ENCODE results near the gene ALDOC.
A peak's percentile ranks its signal among the peaks of the same experiment; 100 is the strongest.

The ALDOC gene

GRCh38 chr17:28524476-28525424 lies 51.9 kb downstream of the ALDOC start:
- no peak for DNase-seq
- Mint-ChIP-seq H3K4me3 (no peak overlapping the region), H3K27me3 (ENCODE audit: low read depth, poor library complexity) (peaks cover 11% of the 10 kb centered on the region), H3K27ac (peak overlapping the region; percentile 92), H3K36me3 (ENCODE audit: low read depth) (no peaks in the 10 kb centered on the region), H3K4me1 (peaks cover 92% of the 10 kb centered on the region), H3K9me3 (no peaks in the 10 kb centered on the region)
- TF ChIP-seq CTCF (IDR thresholded peaks at IDR 0.05), result no peak

GRCh38 chr17:28523876-28524275 lies 52.8 kb downstream of the ALDOC start:
- Mint-ChIP-seq H3K27ac (peak overlapping the region; percentile 92), H3K4me3 (peak overlapping the region; percentile 54), H3K9me3 (no peaks in the 10 kb centered on the region), H3K36me3 (ENCODE audit: low read depth) (no peaks in the 10 kb centered on the region), H3K27me3 (ENCODE audit: low read depth, poor library complexity) (peaks cover 7% of the 10 kb centered on the region), H3K4me1 (peaks cover 94% of the 10 kb centered on the region)
- no peak for DNase-seq
- no peak for TF ChIP-seq CTCF (IDR thresholded peaks at IDR 0.05)

GRCh38 chr17:28523186-28523585 lies 53.5 kb downstream of the ALDOC start:
- no peak for TF ChIP-seq CTCF (IDR thresholded peaks at IDR 0.05)
- Mint-ChIP-seq H3K27ac (no peak overlapping the region), H3K4me3 (no peak overlapping the region), H3K27me3 (ENCODE audit: low read depth, poor library complexity) (peaks cover 7% of the 10 kb centered on the region), H3K36me3 (ENCODE audit: low read depth) (no peaks in the 10 kb centered on the region), H3K4me1 (peaks cover 94% of the 10 kb centered on the region), H3K9me3 (no peaks in the 10 kb centered on the region)
- no peak for DNase-seq

All from nephron progenitor cell (in vitro differentiated cells).